ENCODE measurements around the gene CENPS.

The CENPS gene

DNA sequence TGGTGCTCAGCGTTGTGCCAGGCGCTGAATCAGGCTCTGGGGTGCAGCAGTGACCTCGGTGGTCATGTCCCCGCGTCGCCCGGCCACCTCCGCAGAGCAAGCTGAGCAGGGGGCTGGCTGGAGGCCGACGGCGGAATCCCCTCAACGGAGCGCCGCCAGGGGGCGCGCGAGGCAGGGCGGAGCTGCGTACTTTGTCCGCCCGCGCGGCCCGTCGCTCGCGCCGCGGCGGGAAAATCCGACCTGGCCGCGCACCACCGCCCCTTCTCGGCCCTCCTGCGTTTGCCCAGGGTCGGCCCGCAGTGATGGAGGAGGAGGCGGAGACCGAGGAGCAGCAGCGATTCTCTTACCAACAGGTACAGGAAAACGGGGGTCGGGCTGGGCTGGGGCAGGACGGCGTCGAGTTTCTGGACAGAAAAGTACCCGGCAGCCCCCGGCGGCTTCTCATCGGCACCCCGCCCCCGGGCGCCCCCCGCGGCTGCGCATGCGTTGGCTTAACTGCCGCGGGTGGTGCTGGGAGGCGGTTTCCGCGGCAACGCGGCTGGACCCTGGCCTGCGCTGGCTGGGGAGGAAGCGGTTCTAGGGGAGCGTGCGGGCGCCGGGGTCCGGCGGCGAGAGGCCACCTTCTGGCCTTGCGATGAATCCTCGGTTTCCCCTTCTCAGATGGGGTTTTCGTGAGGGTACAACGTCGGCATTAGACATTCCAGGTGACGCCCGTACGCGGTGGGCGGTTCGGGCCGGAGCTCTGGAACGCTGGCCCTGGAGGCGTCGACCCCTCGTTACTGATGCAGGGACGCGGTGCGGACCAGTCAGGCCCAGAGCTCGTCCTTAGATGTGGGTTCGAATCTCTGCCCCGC lies at the start of gene CENPS:
TSS of gene CENPS (plus strand) at position 218 of the 854 bp plus-strand sequence. CDS start at position 303, 85 bp downstream.
- no peaks in the 10 kb centered on the region for H3K27me3 Mint-ChIP-seq
- ATAC-seq (ENCODE audit: low read depth), result peak; percentile 79
- DNase-seq (ENCODE audit: low spot score in 2 of 2), result peak; percentile 93 to 95

DNA sequence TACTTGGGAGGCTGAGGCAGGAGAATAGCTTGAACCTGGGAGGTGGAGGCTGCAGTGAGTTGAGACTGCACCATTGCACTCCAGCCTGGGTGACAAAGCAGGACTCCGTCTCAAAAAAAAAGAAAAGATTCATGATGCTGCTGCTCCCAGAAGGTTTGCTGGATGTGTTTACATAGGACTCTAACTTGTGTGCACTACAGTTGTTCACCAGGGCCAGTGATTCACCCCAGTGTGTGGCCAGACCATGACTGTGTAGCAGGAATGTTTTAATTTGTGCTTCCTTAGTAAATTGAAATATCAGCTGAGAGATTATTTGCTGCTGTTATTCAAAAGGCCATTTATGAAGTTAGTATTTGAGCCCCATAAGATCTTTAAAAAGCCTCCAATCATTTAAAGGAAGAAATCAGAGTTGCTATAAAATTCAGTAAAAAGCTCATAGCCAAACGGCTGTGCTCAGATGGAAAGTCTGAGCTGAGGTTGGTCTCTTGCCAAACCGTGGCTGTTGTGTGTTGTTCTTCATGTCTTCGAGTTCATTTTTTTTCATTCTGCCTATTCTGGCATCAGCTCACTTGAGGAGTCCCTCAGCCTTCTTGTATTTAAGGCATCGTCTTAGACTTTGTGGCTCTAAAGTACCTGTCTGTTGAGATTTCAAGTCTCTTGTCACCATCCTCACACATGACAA lies 49.5 kb upstream of the CENPS start:
- Mint-ChIP-seq H3K36me3 (peaks cover 10% of the 10 kb centered on the region), H3K4me3 (no peak overlapping the region), H3K4me1 (peaks cover 2% of the 10 kb centered on the region), H3K27me3 (no peaks in the 10 kb centered on the region), H3K27ac (no peak overlapping the region), H3K9me3 (no peaks in the 10 kb centered on the region)
- DNase-seq (ENCODE audit: low spot score in 2 of 2), result no peak
- no peak for ATAC-seq (ENCODE audit: low read depth)

More for the DNA sequence above, at the start of gene CENPS:
- H3K4me3 Mint-ChIP-seq, result peak within 1 kb of the TSS; percentile 97
- no peaks in the 10 kb centered on the region for H3K36me3 Mint-ChIP-seq
- H3K9me3 Mint-ChIP-seq, result no peaks in the 10 kb centered on the region
- peak within 1 kb of the TSS; percentile 99 for H3K27ac Mint-ChIP-seq
- H3K4me1 Mint-ChIP-seq, result peaks cover 11% of the 10 kb centered on the region

DNA sequence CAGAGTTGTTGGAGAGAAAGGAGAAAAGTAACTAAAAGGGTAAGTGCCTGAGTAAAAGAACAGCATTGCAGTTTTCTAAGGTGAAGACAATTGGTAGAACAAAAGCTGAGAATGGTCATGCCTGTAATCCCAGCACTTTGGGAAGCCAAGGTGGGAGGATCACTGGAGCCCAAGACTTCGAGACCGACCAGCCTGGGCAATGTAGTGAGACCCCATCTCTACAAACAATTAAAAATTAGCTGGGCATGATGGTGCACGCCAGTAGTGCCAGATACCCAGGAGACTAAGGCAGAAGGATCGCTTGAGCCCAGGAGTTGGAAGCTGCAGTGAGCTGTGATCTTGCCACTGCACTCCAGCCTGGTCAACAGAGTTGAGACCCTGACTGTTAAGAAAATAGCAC lies 46.6 kb upstream of the CENPS start:
- no peaks in the 10 kb centered on the region for H3K27me3 Mint-ChIP-seq
- peaks cover 6% of the 10 kb centered on the region for H3K36me3 Mint-ChIP-seq
- peak overlapping the region; percentile 25 for H3K27ac Mint-ChIP-seq
- no peaks in the 10 kb centered on the region for H3K9me3 Mint-ChIP-seq
- no peak overlapping the region for H3K4me3 Mint-ChIP-seq
- ATAC-seq (ENCODE audit: low read depth) (no peak), DNase-seq (ENCODE audit: low spot score in 2 of 2) (no peak)
- no peaks in the 10 kb centered on the region for H3K4me1 Mint-ChIP-seq

DNA sequence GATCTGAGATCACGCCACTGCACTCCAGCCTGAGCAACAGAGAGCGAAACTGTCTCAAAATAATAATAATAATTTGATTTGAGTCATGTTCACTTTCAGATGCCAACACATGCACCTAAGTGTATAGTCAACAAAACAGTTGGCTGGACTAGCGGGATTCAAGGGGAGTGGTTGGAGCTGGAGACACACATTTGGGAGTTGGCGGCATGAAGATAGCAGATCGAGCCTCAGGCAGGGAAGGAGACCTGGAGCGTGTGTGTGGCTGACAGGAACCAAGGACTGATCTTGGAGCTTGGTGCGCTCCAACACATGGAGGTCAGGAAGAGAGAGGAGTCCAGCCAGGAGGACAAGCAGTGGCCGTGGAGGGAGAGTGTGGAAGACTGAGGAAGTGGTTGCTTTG lies 46.0 kb upstream of the CENPS start:
- Mint-ChIP-seq H3K27ac (no peak overlapping the region), H3K4me3 (no peak overlapping the region), H3K27me3 (no peaks in the 10 kb centered on the region), H3K36me3 (peaks cover 4% of the 10 kb centered on the region), H3K9me3 (no peaks in the 10 kb centered on the region), H3K4me1 (no peaks in the 10 kb centered on the region)
- no peak for DNase-seq (ENCODE audit: low spot score in 2 of 2)
- no peak for ATAC-seq (ENCODE audit: low read depth)

DNA sequence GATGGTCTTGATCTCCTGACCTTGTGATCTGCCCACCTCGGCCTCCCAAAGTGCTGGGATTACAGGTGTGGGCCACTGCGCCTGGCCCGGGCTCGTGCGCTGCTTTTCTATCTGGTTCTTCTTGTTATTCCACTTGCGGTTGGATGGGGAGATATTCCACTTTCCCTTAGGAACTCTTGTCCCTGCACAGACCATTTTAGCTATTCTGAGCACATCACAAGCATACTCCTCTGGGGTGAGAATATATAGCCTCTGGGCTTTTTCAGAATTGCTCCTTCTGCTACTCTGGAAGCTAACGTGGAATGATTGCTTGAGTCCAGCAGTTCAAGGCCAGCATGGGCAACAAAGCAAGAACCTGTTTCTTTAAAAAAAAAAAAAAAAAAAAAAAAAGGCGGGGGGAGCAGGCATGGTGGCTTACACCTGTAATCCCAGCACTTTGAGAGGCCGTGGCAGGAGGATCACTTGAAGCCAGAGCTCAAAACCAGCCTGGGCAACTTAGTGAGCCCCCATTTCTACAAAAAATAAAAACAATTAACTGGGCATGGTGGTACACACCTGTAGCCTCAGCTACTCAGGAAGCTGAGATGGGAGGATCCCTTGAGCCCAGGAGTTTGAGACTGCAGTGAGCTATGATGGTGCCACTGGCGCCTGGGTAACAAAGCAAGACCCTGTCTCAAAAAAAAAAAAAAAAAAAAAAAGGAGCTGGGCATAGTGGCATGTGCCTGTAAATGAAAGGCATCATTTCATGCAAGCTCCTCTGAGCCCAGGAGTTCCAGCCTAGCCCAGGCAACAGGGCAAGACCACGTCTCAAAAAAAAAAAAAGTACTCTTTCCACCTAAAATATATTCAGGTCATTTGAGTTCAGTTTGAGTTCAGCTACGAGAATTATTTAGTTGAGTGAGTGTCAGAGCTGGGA lies 43.2 kb upstream of the CENPS start:
- Mint-ChIP-seq H3K36me3 (peaks cover 4% of the 10 kb centered on the region), H3K27ac (no peak overlapping the region), H3K4me3 (no peak overlapping the region), H3K4me1 (no peaks in the 10 kb centered on the region), H3K27me3 (no peaks in the 10 kb centered on the region), H3K9me3 (no peaks in the 10 kb centered on the region)
- no peak for DNase-seq (ENCODE audit: low spot score in 2 of 2)
- no peak for ATAC-seq (ENCODE audit: low read depth)

DNA sequence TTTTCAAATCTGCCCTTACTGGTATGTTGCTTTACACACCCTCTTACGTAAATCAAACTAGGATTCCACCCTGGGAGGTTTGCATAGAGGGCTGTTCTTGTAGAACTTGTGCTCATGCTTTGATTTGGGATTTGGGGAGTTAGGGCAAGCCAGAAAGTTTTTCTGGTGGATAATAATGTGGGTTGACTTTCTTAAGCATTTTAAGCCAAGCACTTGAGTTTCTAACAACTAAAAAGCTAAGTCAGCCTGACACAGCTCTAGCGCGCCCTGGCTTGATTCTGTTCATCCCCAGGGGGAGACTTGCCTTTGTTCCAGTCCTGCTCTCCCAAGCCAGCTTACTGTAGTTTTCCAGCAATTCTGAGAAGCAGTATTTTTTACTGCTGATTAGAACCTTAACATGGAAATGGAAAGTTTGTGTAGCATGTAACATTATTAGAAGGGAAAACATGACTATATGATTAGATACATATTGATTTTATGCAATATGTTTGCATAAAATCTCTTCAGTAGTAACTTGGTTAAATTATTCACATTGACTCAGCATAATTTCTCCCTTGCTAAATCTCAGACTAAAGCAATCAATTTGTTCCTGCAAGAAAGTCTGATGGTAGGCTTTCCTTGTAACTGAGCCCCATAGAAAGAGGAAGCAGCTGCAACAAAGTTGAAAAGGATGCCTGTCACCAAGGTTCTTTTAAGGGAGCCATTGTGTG lies 42.4 kb upstream of the CENPS start:
- Mint-ChIP-seq H3K27ac (peak overlapping the region; percentile 20), H3K4me3 (no peak overlapping the region), H3K27me3 (no peaks in the 10 kb centered on the region), H3K9me3 (no peaks in the 10 kb centered on the region), H3K36me3 (peaks cover 4% of the 10 kb centered on the region), H3K4me1 (no peaks in the 10 kb centered on the region)
- DNase-seq (ENCODE audit: low spot score in 2 of 2) (peak in 1 of 2 donors; percentile 18), ATAC-seq (ENCODE audit: low read depth) (peak; percentile 90)

DNA sequence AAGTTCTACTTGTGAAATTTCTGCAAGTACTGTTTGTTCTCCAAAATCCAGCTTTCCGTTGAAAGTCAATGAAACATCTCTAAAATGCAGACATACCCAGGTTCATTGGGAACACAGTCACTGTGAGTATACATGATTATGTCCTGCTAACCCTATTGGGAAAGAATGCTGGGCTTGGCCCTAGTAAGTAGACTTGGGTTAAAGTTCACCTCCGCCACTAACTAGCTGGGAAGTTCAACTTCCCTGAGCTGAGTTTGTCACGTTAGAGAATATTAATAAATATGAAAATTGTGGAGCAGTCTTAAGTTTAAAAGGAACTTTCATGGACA lies 41.9 kb upstream of the CENPS start:
- H3K27me3 Mint-ChIP-seq, result no peaks in the 10 kb centered on the region
- ATAC-seq (ENCODE audit: low read depth), result no peak
- no peak overlapping the region for H3K4me3 Mint-ChIP-seq
- no peaks in the 10 kb centered on the region for H3K4me1 Mint-ChIP-seq
- no peak for DNase-seq (ENCODE audit: low spot score in 2 of 2)
- H3K36me3 Mint-ChIP-seq, result peaks cover 3% of the 10 kb centered on the region
- no peaks in the 10 kb centered on the region for H3K9me3 Mint-ChIP-seq
- H3K27ac Mint-ChIP-seq, result peak overlapping the region; percentile 20

DNA sequence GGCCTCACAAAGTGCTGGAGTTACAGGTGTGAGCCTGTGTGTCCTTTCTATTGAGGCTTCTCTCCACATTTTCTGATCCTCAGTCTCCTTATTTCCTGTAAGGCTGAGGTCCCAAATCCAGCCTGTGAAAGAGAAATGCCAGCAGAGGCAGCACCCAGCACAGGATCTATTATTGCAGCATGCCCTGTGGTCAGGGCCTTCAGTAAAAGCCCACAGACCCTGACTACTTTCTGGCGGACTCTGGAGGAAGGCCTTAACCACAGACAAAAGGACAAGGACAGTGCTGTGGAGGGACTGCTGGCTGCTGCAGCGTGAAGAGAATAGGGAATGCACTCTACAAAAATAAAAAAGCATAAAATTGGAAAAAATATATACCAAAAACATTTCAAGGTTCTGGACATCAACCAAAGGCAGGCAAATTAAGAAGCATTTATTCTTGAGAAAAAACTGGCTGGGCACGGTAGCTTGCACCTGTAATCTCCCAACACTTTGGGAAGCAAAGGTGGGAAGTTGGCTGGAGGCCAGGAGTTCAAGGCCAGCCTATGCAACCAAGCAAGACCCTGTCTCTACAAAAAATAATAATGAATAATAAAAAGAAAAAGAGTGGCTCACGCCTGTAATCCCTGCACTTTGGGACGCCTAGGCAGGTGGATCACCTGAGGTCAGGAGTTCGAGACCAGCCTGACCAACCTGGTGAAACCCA lies 40.8 kb upstream of the CENPS start:
- H3K9me3 Mint-ChIP-seq, result no peaks in the 10 kb centered on the region
- ATAC-seq (ENCODE audit: low read depth), result no peak
- H3K4me1 Mint-ChIP-seq, result no peaks in the 10 kb centered on the region
- DNase-seq (ENCODE audit: low spot score in 2 of 2), result no peak
- H3K27me3 Mint-ChIP-seq, result no peaks in the 10 kb centered on the region
- no peak overlapping the region for H3K4me3 Mint-ChIP-seq
- H3K27ac Mint-ChIP-seq, result no peak overlapping the region
- peaks cover 2% of the 10 kb centered on the region for H3K36me3 Mint-ChIP-seq

DNA sequence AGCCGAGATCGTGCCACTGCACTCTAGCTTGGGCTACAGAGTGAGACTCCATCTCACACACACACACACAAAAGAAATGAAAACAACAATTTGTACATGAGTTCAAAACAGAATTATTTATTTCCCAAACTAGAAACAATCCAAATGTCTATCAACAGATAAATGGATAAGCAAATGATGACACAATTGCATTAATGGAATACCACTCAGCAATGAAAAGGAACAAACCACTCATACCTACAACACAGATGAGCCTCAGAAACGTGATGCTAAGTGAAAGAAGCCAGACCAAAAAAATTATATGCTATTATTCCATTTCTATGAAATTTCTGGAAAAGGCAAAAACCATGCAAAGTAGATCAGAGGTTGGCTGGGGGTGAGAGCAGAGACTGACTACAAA lies 33.4 kb upstream of the CENPS start:
- Mint-ChIP-seq H3K27me3 (no peaks in the 10 kb centered on the region), H3K36me3 (peaks cover 6% of the 10 kb centered on the region), H3K27ac (no peak overlapping the region), H3K4me1 (peaks cover 11% of the 10 kb centered on the region), H3K4me3 (peak overlapping the region; percentile 2), H3K9me3 (no peaks in the 10 kb centered on the region)
- DNase-seq (ENCODE audit: low spot score in 2 of 2), result no peak
- no peak for ATAC-seq (ENCODE audit: low read depth)

DNA sequence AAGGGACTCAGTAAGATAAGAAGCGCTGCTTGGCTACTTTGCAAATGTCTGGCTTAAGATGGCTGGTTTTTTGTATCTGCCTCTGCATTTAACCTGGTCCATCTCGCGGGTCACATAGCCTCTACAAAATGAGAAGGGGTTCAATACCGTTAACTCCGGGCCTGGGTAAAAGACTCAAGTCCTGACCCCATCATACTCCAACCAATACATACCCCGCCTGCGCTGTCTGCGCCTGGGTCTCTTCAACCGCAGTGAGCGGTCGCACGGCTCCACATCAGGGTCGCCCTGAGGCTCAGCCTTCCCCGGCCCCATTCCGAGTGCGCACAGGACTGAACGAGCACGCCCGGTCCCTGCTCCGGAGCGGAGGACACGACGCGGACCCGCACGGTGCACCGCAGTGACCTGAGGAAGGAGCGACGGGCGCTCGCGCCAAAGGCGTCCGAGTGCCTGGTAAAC lies 31.9 kb upstream of the CENPS start:
- Mint-ChIP-seq H3K27me3 (no peaks in the 10 kb centered on the region), H3K36me3 (peaks cover 6% of the 10 kb centered on the region), H3K27ac (peak overlapping the region; percentile 81), H3K9me3 (no peaks in the 10 kb centered on the region), H3K4me1 (peaks cover 11% of the 10 kb centered on the region), H3K4me3 (peak overlapping the region; percentile 91)
- DNase-seq (ENCODE audit: low spot score in 2 of 2) (no peak), ATAC-seq (ENCODE audit: low read depth) (peak; percentile 24)

DNA sequence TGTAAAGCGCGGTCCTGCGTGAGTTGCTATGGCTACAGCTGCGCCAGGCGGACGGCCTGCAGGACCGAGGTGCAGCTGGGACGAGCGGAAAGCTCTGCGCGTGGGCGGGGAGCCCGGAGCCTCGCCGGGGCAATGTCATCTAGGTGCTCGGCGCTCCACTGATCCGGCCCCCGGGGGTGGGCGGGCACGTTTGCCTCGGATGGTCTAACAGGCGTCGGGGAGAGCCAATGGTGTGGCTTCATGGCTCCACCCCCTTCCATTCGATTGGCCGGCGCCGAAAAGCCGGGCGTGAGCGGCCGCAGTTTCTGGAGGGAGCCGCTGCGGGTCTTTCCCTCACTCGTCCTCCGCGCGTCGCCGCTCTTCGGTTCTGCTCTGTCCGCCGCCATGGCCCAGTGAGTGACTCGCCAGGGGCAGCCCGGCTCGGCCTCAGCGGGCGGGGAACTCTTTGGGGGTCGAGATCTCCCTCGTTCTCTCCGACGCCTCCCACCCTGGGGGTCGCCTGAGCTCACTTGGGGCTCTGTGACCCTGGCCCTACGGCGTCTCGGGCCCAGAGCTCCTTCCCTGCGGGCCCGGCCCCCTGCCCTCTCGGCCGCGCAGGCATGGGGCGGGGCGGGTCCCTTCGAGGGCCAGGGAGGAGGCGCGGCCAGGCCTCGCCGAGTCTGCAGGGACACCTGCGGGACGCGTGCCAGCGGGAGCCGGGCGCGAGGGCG lies 31.3 kb upstream of the CENPS start, which contains the start of gene PGD:
TSS of gene PGD (plus strand) at position 331 of the 710 bp plus-strand sequence. CDS start at position 385, 54 bp downstream.
- peak within 1 kb of the TSS; percentile 93 for H3K4me3 Mint-ChIP-seq
- ATAC-seq (ENCODE audit: low read depth) (peak; percentile 91), DNase-seq (ENCODE audit: low spot score in 2 of 2) (peak; percentile 88 to 94)
- no peaks in the 10 kb centered on the region for H3K9me3 Mint-ChIP-seq
- peaks cover 8% of the 10 kb centered on the region for H3K36me3 Mint-ChIP-seq
- no peaks in the 10 kb centered on the region for H3K27me3 Mint-ChIP-seq
- H3K4me1 Mint-ChIP-seq, result peaks cover 11% of the 10 kb centered on the region
- H3K27ac Mint-ChIP-seq, result peak within 1 kb of the TSS; percentile 81

DNA sequence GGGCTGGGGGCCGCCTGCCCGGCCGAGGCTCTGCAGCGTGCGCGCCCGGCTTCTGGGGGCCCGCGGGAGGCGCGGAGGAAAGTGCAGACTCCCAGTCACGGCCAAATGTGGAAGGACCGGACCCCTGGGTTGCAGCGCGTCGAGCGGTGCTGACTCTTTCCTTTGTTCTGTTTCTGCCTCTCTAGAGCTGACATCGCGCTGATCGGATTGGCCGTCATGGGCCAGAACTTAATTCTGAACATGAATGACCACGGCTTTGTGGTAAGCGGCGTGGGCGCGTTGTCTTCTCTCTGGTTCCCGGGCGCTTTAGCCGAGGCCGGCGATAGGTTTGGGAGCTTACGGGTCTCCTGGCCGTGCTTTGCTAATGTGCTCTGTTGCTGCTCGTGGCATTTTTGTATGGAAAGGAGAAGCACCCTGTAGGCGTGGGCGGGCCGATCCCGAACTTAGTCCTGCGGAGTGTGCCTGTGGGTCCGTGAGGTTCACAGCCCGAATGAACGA lies 30.7 kb upstream of the CENPS start:
- Mint-ChIP-seq H3K9me3 (no peaks in the 10 kb centered on the region), H3K36me3 (peaks cover 10% of the 10 kb centered on the region), H3K4me1 (peaks cover 11% of the 10 kb centered on the region), H3K27ac (peak overlapping the region; percentile 62), H3K4me3 (peak overlapping the region; percentile 93), H3K27me3 (no peaks in the 10 kb centered on the region)
- DNase-seq (ENCODE audit: low spot score in 2 of 2) (no peak), ATAC-seq (ENCODE audit: low read depth) (no peak)
